Right renal cortex interstitium (tissue), 3 donors: ENCODE results near the gene MC1R. TPM values are rescaled to one million over a fixed set of nuclear protein-coding genes. Genes with fewer than 3 reads are reported as not detected.
"Not testable (repeated sequence)": the region's sequence is repeated elsewhere in the genome, so short reads cannot be mapped to it uniquely, and the experiment has no call there.

Experiments
- DNase-seq, 3 donors: peaks; one replicate each; pipeline ENCODE4 v3.0.0-alpha.2; 2013; ENCODE audit warnings: low read depth in 3 of 3, low spot score in 2 of 3
- polyA plus RNA-seq, 3 donors: library from polyadenylated mRNA; unstranded; fragments of 120-200 nt; gene quantifications; one replicate each; pipeline ENCODE4 v1.2.1, GENCODE V29; 2013; ENCODE audit not compliant: insufficient read length in 3 of 3

MC1R gene
- polyA plus RNA-seq, 3 donors, result 1.9 to 3.2 (median 3.1) TPM

- DNase-seq, result no peak
These were observed 5.0 kb upstream of the MC1R start for GRCh38 chr16:89913408-89914387.

GRCh38 chr16:89914642-89915285 is 3.9 kb upstream of the MC1R start:
- DNase-seq, result not testable (repeated sequence)

DNA sequence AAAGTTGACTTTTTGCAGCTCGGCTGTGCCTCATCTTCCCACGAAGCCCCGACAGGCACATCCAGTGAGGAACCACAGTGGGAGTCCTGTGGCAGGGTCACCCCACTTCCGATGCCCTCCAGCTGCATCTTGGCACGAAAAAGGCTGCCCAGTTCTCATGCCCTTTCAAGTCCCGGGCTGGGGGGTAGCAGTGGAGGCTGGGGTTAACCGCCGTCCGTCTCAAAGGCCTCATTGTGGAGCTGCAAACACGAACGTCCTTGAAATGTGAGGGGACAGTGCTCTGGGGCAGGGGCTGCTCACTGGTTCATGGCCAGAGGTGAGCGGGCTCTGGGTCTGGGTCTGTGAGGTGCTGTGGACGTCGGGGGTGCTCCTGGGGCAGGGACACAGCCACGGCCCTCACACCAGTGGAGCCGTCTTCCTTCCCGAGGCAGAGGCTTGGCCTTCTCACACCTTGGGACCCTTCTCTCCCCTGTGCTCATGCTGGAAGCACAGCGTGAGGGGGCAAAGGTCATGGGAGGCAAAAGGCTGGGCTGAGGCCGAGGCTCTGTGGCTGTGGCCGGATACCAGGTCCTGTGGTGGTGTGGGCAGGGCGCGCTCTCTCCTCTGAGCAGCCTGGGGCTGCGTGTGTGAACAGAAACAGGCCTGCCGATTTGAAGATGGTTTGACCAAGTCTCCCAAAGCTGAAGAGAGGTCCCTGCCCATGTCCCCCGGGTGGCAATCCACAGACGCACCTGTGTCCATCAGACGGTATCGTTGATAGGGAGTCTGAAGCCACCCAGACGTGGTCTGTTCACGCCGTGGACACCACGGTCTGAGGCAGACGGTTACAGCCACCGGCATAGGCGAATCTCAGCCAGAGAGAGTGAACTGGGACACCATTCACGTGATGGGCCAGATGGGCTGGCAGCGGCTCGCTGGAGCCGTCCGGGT is 3.1 kb upstream of the MC1R start:
- no peak for DNase-seq

DNA sequence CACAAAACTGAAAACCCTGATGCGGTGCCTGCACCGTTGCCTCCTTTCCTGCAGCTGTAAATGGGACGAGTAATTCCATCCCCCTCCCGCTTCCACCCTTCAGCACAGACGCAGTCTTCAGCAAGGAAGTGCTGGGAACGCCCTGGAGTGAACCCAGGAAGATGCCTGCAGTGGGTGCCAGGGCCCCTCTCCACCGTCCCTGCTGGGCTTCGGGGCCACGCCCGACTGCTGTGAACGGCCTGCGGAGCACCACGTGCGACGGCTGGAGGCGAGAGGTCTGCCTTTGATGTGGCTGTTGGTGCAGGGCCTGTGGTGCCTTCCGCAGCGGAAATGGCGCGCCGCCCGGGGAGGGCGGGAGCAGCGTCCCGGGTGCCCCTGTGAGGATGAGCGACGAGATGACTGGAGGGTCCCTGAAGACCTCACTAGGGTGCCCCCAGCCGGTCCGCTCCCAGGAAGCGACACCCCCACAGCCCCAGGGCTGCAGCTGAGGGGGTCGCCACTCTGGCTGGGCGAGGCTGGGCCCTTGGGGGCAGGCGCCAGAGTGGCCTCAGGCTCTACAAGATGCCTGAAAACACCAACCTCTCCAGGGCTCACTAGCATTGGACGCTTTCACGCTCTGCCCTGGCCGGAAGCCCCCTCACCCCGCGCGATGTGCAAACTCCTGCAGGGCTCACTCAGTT is 749 bp upstream of the MC1R start:
- DNase-seq, result no peak

- no peak for DNase-seq
These were observed 1.1 kb downstream of the MC1R start for GRCh38 chr16:89919535-89920406.

DNA sequence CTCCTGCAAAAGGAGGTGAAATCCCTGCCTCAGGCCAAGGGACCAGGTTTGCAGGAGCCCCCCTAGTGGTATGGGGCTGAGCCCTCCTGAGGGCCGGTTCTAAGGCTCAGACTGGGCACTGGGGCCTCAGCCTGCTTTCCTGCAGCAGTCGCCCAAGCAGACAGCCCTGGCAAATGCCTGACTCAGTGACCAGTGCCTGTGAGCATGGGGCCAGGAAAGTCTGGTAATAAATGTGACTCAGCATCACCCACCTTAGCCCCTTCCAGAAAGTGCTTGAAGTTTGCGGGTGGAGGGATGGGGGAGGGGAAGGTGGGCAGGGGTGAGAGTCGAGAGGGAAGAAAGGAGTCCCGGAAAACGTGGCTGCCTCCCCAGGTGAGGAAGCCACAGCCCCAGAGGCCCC is 2.1 kb downstream of the MC1R start:
- no peak for DNase-seq

DNA sequence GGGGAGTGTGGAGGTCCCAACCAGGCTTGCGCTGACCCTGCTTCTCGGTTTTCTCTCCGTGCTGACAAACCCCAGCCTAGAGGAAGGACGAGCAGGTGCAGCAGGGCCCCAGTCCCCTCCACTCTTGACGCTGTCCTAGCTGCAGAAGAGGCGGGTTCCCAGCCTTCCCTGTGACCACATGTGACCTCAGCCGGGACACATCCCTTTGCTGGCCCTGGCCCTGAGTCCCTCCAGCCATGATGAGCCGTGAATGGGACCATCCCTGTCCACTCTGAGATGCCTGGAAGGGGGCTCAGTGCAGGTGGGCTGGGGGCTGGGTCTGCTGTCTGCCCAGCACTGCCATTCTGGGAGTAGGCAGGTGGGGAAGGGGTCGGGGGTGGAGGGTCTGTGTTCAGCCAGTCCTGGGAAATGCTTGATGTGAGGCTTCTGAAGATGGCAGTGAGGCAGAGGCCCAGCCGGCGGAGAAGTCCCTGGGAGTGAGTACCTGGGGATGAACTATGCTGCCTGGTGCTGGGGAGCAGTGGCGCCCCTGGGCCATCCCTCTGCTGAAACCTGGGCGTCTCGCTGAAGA is 2.6 kb downstream of the MC1R start:
- no peak for DNase-seq

DNA sequence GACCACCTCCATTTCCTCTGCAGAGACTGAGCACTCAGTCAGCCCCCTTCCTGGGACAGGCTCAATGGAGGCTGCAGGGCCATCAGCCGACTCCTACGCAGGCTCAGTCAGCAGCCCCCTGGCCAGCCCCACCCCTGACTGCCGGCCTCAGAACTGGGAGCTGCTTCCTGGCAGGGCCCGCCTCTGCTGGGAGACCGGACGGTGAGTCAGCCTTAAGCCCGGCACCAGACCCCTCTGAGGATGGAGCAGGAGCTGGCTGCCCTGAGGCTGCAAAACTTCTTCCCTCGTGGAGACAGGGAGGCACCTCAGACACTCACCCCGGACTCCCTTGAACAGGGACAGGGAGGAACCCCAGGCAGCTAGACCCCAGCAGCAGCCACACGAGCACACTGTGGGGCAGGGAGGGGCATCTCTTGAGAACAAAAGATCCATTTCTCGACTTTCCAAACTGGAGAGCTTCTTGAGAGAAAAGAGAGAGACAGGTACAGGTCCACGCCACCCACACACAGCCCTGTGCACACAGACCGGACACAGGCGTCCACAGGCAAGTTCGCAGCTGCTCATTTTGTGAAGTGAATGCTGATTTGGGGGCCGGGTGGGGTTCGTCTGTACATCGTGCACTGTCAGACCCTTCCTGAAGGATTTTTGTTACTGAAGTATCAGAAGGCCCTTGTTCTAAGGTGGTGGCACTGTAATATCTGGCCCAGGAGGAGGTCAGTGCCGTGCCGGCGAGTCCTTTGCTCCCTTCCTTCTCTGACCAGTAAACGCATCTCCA is 3.2 kb downstream of the MC1R start:
- DNase-seq, result no peak

DNA sequence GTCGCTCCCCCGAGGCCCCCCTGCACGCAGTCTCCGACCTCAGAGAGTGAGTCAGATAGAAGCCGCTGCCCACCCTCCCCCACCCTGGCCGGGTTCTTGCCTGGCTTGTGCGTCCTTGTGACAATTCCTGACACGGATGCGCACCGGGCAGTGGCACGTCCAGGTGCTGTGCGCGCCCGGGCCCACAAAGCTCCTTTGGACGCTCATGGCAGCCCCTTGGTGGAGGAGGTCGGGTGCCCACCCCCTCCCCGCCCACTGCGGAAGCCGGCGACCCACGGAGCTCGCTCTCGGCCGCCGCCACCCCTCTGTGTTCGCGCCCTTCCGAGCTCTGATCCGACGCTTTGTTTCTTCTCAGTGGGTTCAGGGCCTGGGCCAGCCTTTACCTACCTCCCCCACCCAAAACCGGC is 3.8 kb downstream of the MC1R start:
- no peak for DNase-seq

DNA sequence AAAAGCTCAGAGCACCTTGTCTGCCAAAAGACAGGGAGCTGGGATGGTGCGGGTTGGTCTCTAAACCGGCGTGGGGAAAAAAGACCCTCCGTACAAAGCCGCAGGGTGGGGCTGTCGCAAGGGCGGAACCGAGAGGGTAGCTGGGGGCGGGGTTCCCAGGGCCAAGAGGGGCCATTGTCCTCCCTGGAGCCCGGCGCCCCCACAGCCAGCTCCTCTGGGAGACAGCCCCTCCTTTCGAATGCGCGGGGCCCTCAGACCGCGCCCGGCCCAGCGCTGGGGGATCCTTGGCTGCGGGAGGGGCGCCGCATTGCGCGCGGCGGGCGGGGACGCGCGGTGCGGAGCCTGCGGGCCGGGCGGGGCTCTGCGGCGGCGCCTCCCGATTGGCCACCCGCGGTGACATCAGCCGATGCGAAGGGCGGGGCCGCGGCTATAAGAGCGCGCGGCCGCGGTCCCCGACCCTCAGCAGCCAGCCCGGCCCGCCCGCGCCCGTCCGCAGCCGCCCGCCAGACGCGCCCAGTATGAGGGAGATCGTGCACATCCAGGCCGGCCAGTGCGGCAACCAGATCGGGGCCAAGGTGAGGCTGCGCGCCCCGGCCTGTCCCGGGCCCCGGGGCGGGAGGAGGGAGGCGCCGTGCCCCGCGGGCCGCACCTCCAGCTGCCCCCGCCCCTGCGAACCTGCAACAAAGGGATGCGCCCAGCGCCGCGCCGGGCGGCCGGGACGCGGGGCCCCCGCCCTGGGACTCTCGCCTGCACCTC is 4.4 kb downstream of the MC1R start, which contains the start of gene TUBB3:
Gene TUBB3, plus strand, starts transcription at position 459 of the 756 bp plus-strand sequence. Its CDS starts 60 bp downstream, at position 519.
- no peak for DNase-seq

DNA sequence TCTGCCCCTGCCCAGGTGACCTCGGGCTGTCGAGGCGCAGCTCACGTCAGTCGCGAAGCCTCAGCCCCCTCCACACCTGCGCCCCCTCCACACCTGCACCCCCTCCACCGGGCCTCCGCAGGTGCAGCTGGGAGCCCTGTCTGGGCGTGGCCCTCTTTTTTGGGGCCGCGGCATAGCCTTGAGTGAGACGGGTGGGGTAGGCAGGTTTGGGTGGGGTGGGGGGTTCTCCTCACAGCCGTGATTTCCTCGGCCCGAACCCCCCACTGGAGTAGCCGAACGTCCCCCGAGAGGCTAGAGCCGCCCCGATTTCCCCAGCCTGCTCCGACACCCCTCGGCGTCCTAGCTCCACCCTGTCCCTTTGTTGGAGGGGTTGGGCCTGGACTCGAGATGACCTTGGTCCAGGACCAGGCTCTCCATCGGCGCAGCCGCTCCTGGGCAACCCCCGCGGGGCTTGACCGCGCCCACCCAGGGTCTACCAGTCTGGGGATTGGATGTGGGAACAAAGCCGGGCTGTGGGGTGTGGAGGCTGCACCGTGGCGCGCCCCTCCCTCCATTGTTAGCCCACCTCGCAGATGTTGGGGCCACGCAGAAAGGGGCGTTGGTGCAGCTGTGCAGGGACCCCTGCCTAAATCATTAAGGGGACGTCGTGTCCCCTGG is 5.1 kb downstream of the MC1R start:
- no peak for DNase-seq

- no peak for DNase-seq
These were observed 5.7 kb downstream of the MC1R start for GRCh38 chr16:89924297-89924924.

GRCh38 chr16:89924925-89925307 is 6.3 kb downstream of the MC1R start:
- DNase-seq, result no peak

DNA sequence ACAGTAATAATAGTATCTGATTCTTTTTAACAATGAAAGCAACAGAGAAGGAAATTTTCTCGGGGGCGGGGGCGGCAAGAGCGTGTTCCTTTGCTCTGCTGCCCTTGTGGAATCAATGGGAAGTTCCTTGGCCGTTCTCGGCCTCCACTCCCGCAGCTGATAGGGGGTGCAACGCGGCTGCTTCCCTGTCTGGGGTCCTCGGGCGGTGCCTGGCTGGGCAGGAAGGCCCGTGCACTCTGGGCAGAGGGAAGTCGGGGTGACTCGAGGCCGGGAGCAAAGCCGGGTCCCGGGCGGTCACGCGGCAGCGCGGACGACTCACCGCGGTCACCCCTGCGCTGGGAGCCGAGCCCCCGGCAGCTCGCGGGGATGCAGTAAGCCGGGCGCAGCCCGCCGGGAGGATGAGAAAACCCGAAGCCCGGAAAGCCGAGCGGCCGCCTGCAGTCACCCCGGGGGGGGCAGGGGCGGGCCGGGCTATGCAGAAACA is 7.0 kb downstream of the MC1R start:
- no peak for DNase-seq

DNA sequence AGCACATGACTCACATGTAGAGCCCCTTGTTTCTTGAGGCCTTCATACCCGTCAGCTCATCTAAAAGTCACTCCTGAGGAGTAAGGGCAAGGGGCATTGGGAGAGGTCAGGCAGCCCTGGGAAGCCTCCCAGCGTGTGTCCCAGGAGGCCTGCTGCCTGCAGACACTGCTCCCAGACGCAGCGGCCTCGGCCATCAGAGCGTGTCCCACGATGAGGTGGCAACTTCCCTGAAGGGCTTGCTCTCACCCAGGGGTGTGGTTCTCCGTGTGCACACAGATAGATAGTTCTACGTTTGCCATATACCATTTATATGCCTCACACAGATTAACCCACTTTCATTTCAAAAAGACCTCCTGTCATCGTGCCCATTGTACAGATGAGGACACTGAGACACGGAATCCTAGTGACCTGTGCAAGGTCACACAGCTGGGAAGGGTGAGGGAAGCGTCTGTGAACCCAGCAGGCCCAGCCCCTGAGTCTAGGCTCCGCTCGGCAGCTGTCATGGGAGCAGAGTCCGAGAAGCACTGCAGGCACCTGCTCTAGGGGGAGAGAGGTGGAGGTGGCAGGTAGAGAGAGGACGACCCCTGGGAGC is 12.7 kb downstream of the MC1R start:
- no peak for DNase-seq

DNA sequence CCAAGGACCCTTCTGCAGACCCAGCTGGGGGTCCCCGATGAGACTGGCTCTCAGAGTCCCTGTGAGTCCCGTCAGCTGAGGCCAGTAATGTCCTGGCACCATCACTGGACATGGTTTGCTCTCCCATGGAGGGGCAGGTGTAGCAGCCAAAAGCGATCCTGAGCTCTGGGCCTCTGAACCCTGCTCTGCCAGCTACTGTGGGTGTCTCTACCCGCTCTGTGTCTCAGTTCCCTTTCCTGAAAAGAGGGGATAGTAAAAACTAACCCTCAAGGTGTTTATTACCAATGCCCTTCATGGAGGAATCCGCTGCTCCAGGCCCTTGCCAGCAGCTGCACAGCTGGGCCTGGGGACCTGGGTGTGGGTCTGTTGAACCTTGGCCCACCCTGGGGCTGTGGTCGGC is 13.3 kb downstream of the MC1R start:
- no peak for DNase-seq
